Brain microvascular endothelial cell (primary cell): ENCODE results near the gene SLC66A1.

Experiments used
- DNase-seq: peaks from one replicate; pipeline ENCODE4 v3.0.0-alpha.2; 2020
- H3K27ac ChIP-seq: fragments of 250-450 bp; sonication (Bioruptor Pico); 2 replicates; pipeline ENCODE4 v1.5.1; 2020; ENCODE audit warnings: mild to moderate bottlenecking, moderate library complexity
- H3K27me3 ChIP-seq: fragments of 250-450 bp; sonication (Bioruptor Pico); replicated peaks from 2 replicates; pipeline ENCODE4 v1.5.1; 2020; ENCODE audit warnings: mild to moderate bottlenecking
- H3K36me3 ChIP-seq: fragments of 250-450 bp; sonication (Bioruptor Pico); replicated peaks from 2 replicates; pipeline ENCODE4 v1.5.1; 2020; ENCODE audit warnings: mild to moderate bottlenecking
- H3K4me3 ChIP-seq: 2 replicates; pipeline ENCODE4 v1.5.1; 2011; ENCODE audit warnings: low read depth, mild to moderate bottlenecking, control low read depth, low read length, moderate library complexity
- in situ Hi-C: cut with HindIII; loops from 2 replicates; pipeline ENCODE4 v1.10.0; 2017; ENCODE audit warnings: low sequenced_read_pairs, low pct_ligation_motif_present
- TF ChIP-seq, protein P1 (sequence below): IDR thresholded peaks from 2 replicates; pipeline ENCODE4 v1.5.1; 2011; ENCODE audit warnings: low read depth, mild to moderate bottlenecking, moderate library complexity, low read length, control low read depth, inconsistent platforms; ENCODE audit errors: missing control alignments

SLC66A1 gene

DNA sequence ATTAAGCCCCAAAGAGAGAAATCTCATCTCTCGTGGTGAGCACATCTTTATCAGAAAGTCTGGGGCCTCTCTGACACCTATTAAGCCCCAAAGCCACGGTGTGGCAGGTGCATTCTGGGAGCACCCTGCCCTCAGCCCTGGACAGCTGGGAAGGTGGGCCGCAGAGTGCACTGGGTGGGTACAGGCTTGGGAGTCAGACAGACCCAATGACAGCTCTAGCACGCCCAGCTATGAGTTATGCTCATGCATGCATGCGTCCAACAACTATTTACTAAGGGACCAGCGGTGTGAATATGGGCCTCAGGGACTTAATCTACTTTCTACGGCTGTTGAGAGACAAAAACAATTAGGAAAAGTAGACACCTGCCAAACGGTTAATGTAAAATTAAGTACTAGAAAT is 46.6 kb downstream of the SLC66A1 start:
- no peak overlapping the region for H3K27ac ChIP-seq
- peaks cover 39% of the 10 kb centered on the region for H3K36me3 ChIP-seq
- no peak for DNase-seq
- H3K27me3 ChIP-seq, result no peaks in the 10 kb centered on the region
- in situ Hi-C loops, result no loop called here
- TF ChIP-seq, protein P1, sequence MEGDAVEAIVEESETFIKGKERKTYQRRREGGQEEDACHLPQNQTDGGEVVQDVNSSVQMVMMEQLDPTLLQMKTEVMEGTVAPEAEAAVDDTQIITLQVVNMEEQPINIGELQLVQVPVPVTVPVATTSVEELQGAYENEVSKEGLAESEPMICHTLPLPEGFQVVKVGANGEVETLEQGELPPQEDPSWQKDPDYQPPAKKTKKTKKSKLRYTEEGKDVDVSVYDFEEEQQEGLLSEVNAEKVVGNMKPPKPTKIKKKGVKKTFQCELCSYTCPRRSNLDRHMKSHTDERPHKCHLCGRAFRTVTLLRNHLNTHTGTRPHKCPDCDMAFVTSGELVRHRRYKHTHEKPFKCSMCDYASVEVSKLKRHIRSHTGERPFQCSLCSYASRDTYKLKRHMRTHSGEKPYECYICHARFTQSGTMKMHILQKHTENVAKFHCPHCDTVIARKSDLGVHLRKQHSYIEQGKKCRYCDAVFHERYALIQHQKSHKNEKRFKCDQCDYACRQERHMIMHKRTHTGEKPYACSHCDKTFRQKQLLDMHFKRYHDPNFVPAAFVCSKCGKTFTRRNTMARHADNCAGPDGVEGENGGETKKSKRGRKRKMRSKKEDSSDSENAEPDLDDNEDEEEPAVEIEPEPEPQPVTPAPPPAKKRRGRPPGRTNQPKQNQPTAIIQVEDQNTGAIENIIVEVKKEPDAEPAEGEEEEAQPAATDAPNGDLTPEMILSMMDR, result no peak
- H3K4me3 ChIP-seq, result no peak overlapping the region

DNA sequence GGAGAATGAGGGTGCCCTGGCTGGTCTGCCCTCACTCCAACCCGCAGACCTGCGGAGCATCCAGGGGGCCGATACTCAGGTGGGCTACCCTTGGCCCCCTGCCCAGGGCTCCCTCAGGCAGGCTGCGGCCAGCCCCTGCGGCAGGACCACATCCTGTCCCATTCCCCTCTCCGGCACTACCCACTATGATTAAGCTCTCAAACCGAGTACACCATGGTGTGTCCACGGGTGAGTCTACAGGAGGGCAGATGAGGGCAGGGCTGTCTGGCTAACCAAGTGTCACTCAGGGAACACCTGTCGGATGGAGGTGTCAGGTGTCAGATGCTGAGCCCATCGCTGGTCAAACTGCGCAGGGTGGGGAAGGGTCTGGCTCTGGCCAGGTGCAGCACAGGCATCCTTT is 47.2 kb downstream of the SLC66A1 start:
- DNase-seq, result no peak
- TF ChIP-seq, protein P1, result no peak
- H3K27ac ChIP-seq, result no peak overlapping the region
- H3K27me3 ChIP-seq, result no peaks in the 10 kb centered on the region
- peaks cover 39% of the 10 kb centered on the region for H3K36me3 ChIP-seq
- in situ Hi-C loops, result no loop called here
- H3K4me3 ChIP-seq, result no peak overlapping the region

DNA sequence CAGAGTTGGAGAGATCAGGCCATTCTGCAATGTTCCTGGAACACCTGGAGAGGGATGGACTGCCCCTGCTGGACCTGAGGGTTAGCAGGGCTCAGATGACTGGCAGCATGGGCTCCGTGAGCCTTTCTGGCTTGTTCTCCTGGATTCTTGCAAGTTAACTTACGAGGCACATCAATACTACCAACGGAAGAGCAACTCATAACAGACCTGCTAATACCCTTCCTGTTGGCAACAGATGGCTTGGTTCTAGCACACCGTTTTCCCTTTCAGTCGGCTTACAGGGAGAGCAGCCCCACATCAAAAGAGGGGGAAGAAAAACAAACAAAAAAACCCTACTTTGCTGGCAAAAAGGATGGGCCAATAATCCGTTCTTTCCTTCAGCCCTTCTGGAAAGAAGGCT is 47.9 kb downstream of the SLC66A1 start:
- TF ChIP-seq, protein P1, result no peak
- H3K36me3 ChIP-seq, result peaks cover 38% of the 10 kb centered on the region

DNA sequence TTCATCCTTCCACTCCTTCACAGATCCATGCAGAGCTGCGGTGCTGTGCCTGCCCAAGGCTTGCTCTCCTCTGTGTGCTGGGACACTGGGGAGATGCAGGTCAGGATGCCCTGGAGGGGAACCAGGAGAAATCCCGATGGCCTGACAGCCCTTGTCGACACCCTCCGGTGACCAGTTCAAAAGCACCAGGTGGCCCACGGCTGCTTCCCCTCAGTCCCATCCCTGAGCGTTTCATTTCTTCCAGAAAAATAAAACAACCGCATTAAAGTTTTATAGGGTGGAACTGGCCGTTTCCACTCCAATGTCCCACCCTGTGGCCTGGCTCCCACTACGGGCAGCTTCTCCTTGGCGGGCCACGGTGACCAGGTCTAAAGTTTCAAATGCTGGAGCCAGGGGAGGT is 48.3 kb downstream of the SLC66A1 start:
- peaks cover 38% of the 10 kb centered on the region for H3K36me3 ChIP-seq
- H3K4me3 ChIP-seq, result no peak overlapping the region
- H3K27me3 ChIP-seq, result no peaks in the 10 kb centered on the region
- in situ Hi-C loops, result no loop called here
- no peak for DNase-seq
- H3K27ac ChIP-seq, result no peak overlapping the region
- TF ChIP-seq, protein P1, result no peak

More for the DNA sequence above, 47.9 kb downstream of the SLC66A1 start:
- Histone ChIP-seq H3K27me3 (no peaks in the 10 kb centered on the region), H3K4me3 (no peak overlapping the region), H3K27ac (no peak overlapping the region)
- in situ Hi-C loops, result no loop called here
- DNase-seq, result no peak

DNA sequence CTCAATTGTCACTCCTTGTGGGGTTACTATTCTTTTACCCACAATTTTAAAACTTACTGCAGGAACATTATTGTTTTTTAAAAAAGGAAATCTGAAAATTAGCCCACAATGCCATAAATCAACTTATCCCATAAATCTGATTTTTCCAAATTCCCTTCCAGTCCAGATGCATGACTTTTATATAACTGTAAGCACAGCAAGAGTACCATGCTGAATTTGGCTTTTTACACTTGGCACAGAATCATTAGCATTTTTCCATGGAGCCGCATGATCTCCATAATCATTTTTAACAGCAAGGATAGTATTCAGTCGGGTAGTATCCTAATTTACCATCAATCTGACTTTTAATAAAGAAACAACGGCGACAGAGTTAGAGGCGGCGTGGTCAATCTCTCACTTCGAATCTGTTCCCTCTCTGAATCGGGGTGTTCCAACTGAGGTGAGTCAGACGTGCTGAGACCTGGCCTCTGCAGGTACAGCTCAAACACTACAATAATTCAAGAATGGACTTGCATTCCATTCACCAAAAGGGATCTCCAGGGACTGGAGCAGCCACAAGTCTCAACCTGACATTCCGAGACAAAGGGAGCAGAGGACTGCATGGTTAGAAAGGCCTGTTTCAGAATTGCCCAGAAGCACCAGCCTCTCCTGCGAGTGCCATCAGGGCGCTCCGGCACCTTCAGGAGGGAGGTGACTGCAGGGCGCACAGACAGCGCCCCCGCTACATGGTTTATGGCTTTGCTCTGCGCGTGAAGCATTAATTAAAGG is 48.9 kb downstream of the SLC66A1 start:
- peaks cover 32% of the 10 kb centered on the region for H3K36me3 ChIP-seq
- no peak for DNase-seq
- no peaks in the 10 kb centered on the region for H3K27me3 ChIP-seq
- no peak overlapping the region for H3K4me3 ChIP-seq
- TF ChIP-seq, protein P1, result no peak
- no peak overlapping the region for H3K27ac ChIP-seq
- in situ Hi-C loops, result no loop called here
